AG09309 (cell line): Measurements from ENCODE around the gene TIMM23.
"Not testable (repeated sequence)": the region's sequence is repeated elsewhere in the genome, so short reads cannot be mapped to it uniquely, and the experiment has no call there.

Experiments used
- DNase-seq: peaks from one replicate; pipeline ENCODE4 v3.0.0-alpha.2; 2010; ENCODE audit warnings: low read depth
- H3K4me3 ChIP-seq: 2 replicates; pipeline ENCODE4 v1.5.1; 2011; ENCODE audit warnings: mild to moderate bottlenecking, low read depth, low read length, moderate library complexity; ENCODE audit not compliant: control insufficient read depth
- TF ChIP-seq, protein P1 (sequence below): IDR thresholded peaks from 2 replicates; pipeline ENCODE4 v1.5.1; 2011; ENCODE audit warnings: mild to moderate bottlenecking, low read depth, low read length, inconsistent platforms; ENCODE audit not compliant: insufficient read depth, control insufficient read depth; ENCODE audit errors: missing control alignments

TIMM23 gene

DNA sequence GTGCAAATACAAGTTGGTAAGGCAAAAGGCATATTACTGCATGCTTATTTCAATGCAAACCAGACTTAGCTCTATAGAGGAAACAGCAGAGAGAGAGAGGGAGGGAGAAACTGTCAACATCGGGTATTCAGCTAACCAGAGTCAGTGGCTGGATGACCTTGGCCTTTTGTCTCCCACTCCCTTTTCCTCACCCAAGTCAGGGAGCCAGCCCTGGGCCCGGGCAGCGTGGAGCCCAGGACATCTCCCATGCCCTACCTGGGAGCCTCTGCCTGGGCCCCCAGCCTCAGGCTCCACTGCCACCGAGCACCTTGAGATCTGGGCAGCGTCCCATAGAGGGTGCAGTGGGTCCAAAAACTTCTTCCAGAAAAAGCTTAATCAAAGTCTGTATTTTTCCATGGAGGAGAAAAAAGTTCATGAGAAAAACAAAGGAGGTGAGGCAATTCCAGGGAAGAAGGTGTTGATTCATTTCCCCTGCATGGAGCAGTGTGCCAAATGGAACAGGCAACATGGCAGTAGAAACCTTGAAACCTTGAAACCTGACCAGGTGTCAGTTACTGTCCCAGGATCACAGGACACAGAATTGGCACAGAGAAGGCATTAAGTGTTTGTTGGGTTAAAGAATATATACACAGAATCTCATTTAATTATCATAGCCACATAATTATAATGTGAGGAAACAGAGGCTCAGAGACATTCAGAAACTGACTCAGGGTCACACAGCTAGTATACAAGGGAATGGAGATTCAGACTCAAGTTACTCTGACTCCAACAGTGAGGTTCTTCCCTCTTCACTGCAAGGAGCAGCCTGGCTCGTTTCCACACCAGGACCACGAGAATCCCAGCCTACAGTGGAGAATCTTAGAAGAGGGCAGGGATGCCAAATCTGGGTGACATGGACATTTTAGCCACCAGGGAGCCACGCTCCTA is 63.9 kb downstream of the TIMM23 start:
- TF ChIP-seq, protein P1, sequence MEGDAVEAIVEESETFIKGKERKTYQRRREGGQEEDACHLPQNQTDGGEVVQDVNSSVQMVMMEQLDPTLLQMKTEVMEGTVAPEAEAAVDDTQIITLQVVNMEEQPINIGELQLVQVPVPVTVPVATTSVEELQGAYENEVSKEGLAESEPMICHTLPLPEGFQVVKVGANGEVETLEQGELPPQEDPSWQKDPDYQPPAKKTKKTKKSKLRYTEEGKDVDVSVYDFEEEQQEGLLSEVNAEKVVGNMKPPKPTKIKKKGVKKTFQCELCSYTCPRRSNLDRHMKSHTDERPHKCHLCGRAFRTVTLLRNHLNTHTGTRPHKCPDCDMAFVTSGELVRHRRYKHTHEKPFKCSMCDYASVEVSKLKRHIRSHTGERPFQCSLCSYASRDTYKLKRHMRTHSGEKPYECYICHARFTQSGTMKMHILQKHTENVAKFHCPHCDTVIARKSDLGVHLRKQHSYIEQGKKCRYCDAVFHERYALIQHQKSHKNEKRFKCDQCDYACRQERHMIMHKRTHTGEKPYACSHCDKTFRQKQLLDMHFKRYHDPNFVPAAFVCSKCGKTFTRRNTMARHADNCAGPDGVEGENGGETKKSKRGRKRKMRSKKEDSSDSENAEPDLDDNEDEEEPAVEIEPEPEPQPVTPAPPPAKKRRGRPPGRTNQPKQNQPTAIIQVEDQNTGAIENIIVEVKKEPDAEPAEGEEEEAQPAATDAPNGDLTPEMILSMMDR, result no peak
- no peak overlapping the region for H3K4me3 ChIP-seq
- no peak for DNase-seq

GRCh38 chr10:46037107-46037825 is 65.0 kb downstream of the TIMM23 start:
- H3K4me3 ChIP-seq, result no peak overlapping the region
- TF ChIP-seq, protein P1, result no peak
- no peak for DNase-seq

DNA sequence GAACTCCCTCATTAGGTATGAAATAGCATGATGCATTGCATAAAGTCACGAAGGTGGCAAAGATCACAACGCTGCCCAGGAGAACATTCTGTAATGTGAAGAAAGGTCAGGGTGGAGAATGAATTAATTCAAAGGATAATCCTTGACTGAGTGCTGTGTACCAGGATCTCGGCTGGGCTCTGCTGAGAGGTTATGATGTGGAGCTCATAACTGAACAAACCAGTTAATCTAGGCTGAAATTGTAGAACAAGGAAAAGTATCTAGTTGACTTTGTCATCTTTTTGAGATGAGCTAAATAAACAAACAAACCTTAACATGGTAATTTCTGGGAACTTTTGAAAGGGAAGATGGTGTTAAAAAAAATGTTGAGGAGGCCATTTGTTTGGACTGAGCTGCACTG is 67.7 kb downstream of the TIMM23 start:
- no peak overlapping the region for H3K4me3 ChIP-seq
- no peak for DNase-seq

GRCh38 chr10:46042527-46042926 is 70.2 kb downstream of the TIMM23 start:
- DNase-seq, result no peak
- TF ChIP-seq, protein P1, result no peak
- H3K4me3 ChIP-seq, result no peak overlapping the region

More for the DNA sequence above, 67.7 kb downstream of the TIMM23 start:
- TF ChIP-seq, protein P1, result no peak

DNA sequence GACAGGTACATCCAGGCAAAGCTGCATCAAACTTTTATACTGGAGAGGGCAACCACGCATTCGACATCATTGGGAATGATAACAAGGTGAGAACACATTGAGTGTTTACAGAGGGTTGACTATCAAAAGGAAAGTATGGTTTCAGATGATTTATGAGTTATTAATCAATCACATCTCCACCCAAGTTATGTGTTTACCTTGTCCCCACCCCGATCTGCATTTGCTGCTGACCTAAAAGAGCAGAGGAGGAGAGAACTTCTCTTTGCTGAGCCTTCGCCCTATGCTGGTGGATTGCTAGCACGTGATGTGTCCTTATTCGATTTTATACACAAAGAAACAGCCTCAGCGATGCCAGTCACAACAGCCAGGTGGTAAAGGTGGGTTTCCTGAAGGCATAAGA is 74.0 kb downstream of the TIMM23 start, which contains the start of gene MSMB:
MSMB (minus strand) TSS at position 9 of the 400 bp plus-strand sequence. CDS start 32 bp downstream, outside the sequence.
- no peak for DNase-seq
- no peak within 1 kb of the TSS for H3K4me3 ChIP-seq
- TF ChIP-seq, protein P1, result no peak

DNA sequence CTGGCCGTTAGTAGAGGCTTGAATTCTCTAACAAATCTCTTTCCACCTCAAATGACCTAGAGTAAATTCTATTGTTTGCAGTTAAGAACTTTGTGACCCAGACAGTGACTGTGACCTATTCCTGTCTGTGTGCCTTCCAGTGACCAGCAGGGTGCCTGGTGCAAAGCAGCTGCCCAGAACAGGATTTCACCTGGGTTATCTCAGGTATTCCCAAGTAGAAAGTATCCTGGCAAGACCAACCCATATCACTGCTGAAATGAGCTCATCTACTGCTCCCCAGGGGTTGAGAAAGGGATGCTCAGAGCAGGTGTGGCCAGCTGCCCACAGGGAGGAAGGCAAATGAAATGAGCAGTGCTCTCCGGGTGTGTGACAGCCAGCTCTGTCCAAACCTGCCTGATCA is 75.9 kb downstream of the TIMM23 start:
- H3K4me3 ChIP-seq, result no peak overlapping the region

DNA sequence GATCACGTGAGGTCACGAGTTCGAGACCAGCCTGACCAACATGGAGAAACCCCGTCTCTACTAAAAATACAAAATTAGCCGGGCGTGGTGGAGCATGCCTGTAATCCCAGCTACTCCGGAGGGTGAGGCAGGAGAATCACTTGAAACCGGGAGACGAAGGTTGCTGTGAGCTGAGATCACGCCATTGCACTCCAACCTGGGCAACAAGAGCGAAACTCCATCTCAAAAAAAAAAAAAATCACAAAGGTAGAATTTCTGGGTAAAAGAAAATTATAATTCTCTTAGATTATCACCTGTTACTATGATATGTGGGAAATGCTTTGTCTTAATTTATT is 77.2 kb downstream of the TIMM23 start:
- not testable (repeated sequence) for DNase-seq

More for the DNA sequence above, 75.9 kb downstream of the TIMM23 start:
- DNase-seq, result no peak
- TF ChIP-seq, protein P1, result no peak

More for the DNA sequence above, 77.2 kb downstream of the TIMM23 start:
- H3K4me3 ChIP-seq, result not testable (repeated sequence)
